NB4 (cell line): ENCODE measurements around the gene KATNB1.

Experiments used
- DNase-seq: peaks from one replicate; pipeline ENCODE4 v3.0.0; 2010; ENCODE audit warnings: low read depth
- H3K4me3 ChIP-seq: one replicate; pipeline ENCODE4 v1.5.1; 2011; ENCODE audit warnings: mild to moderate bottlenecking, low read depth, low read length, moderate library complexity
- CTCF ChIP-seq: IDR thresholded peaks from one replicate; pipeline ENCODE4 v1.5.1; 2012; ENCODE audit warnings: low read depth, low read length
- MYC ChIP-seq: IDR thresholded peaks from 2 replicates; pipeline ENCODE4 v1.6.1; 2011; ENCODE audit warnings: low read depth, low read length
- POLR2A ChIP-seq: IDR thresholded peaks from 2 replicates; pipeline ENCODE4 v1.6.1; 2011; ENCODE audit warnings: mild to moderate bottlenecking; ENCODE audit not compliant: insufficient read length; ENCODE audit errors: extremely low read depth
- TF ChIP-seq, protein P1 (sequence below): IDR thresholded peaks from 2 replicates; pipeline ENCODE4 v1.6.1; 2011; ENCODE audit warnings: low read depth, low read length

KATNB1 gene

DNA sequence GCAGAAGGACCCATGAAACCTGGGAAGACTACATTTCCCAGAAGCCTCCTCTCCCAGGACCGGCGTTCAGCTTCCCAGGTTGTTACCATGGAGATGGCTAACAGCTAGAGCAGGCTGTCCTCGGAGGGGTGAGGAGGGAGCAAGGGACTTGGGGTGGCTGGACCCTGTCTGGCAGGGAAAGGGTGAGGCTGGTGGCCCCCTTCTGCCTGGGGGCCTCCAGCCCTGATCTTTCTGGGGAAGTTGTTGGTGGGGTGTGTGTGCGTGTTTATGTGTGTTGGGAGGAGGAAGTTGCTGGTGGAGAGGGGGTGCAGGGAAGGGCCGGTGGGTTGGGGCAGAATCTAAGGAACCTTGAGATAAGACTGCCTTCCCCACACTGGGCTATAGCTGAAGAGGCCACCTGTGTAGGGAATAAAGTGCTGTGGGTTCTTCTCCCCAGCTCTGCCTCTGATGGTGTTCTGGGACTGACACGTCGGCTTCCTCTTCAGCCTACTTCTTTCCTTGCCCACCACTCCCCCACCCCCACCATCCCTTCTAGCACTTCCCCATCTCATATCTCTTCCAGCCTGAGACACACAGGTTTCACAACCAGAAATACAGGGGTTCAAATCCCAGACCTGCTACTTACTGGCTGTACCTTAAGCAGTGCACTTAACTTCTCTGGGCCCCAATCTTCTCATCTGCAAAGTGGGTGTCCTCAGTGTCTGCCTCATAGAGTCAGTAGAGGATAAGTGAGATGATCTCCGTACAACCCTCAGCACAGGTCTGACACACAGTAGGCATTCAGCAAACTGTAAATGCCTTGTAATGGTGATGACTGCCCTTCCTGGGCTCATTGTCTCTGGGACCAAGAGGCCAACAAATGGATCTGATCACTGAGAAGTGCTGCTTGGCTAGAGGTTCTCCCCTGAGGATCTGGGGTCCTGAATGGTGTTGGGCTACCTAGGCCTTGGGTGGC is 40.6 kb upstream of the KATNB1 start, which contains the start of gene DRC7:
Gene DRC7 (plus strand): TSS at position 82 of the 955 bp plus-strand sequence. CDS start 3,144 bp downstream, outside the sequence.
- no peak for TF ChIP-seq POLR2A
- TF ChIP-seq MYC = no peak; the same call in 1 of the 2 replicates
- TF ChIP-seq, protein P1, sequence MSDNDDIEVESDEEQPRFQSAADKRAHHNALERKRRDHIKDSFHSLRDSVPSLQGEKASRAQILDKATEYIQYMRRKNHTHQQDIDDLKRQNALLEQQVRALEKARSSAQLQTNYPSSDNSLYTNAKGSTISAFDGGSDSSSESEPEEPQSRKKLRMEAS = peak; percentile 19; the same call in 1 of the 2 replicates
- peak within 1 kb of the TSS; percentile 56 for H3K4me3 ChIP-seq

DNA sequence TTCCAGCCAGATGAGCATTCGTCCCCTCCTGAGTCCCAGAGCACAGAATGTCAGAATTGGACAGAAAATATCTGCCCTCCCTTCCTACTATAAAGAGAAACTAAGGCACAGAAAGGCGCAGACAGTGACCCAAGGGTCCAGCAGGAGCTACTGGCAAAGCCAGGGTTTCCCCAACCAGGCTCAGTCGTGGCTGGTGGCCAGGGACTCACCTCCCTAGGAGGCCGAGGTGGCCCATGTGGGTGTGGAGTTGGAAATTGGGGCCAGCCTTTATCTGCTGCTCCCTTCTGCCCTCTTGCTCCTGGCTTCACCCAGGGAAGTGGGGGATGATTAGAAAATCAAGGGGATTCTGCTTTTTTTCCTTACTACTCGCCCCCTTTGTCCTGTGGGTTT is 39.9 kb upstream of the KATNB1 start:
- DNase-seq = no peak
- H3K4me3 ChIP-seq = no peak overlapping the region
- TF ChIP-seq, protein P1 = no peak
- TF ChIP-seq POLR2A (no peak), CTCF (no peak), MYC (no peak)

More for the DNA sequence above, 40.6 kb upstream of the KATNB1 start, which contains the start of gene DRC7:
- DNase-seq = peak; percentile 92

DNA sequence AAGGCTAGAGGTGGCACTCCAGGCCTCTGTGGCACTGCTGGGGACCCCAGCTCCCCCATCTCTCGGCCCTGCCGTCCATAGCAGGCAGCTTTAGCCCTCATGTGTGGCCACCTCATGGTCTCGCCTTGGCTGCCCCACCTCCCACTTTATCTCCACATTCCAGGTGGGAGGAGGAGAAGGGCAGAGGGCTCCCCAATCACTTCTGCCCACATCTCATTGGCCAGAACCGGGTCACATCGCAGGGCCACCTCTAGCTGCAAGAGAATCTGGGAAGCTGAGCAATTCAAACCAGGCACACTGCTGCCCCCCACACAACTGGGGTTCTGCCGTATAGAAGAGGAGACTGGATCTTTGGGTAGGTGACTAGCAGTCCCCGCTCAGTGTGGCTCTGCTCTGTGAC is 39.3 kb upstream of the KATNB1 start:
- TF ChIP-seq CTCF = no peak
- TF ChIP-seq POLR2A = no peak
- TF ChIP-seq MYC = no peak
- TF ChIP-seq, protein P1 = no peak
- no peak overlapping the region for H3K4me3 ChIP-seq
- no peak for DNase-seq

DNA sequence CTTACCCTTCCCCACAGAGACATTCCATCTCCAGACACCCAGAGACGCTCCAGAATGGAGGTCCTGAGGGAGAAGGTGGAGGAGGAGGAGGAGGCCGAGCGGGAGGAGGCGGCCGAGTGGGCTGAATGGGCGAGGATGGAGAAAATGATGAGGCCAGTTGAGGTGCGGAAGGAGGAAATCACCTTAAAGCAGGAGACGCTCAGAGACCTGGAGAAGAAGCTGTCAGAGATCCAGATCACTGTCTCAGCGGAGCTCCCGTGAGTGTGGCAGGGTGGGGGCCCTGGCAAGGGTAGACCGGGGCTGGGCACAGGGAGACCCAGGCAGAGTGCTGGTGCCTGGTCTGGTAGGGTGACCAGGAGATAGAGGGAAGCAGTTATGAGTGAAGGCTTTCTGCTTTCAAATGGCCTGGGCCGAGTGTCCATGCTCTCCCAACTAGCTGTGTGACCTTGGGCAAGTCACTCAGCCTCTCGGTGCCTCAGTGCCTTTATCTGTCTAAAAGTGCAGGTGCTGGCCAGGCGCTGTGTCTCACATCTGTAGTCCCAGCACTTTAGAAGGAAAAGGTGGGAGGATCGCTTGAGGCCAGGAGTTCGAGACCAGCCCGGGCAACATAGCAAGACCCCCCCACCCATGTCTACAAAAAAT is 37.6 kb upstream of the KATNB1 start:
- TF ChIP-seq POLR2A (no peak), CTCF (no peak), MYC (no peak)
- TF ChIP-seq, protein P1 = no peak
- no peak overlapping the region for H3K4me3 ChIP-seq
- DNase-seq = no peak

DNA sequence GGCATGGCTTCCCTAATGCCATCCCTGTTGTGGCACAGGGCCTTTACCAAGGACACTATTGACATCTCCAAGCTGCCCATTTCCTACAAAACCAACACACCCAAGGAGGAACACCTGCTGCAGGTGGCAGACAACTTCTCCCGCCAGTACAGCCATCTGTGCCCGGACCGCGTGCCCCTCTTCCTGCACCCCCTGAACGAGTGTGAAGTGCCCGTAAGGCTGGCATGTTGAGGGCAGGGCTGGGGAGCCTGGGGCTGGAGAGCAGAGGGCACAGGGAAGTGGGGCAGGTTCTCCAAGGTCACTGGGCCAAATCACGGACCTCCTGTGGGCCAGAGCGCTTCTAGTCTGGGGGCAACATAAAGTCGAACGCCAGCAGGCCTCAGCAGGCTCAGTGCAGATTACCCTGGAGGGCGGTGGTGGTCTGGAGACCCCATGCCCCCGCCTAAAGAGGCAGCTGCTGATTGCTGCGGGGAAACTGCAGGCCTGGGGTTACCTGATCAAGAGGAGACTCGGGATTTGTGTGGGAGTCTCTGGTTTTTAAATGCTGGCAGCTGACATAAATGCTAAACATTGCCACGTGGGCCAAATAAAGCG is 36.7 kb upstream of the KATNB1 start:
- H3K4me3 ChIP-seq = no peak overlapping the region
- TF ChIP-seq CTCF (no peak), POLR2A (no peak), MYC (no peak)
- TF ChIP-seq, protein P1 = no peak
- DNase-seq = no peak

- H3K4me3 ChIP-seq = no peak overlapping the region
- no peak for TF ChIP-seq MYC
- TF ChIP-seq CTCF = no peak
- TF ChIP-seq, protein P1 = no peak
- no peak for TF ChIP-seq POLR2A
- DNase-seq = no peak
Observed at GRCh38 chr16:57699481-57699880, 36.1 kb upstream of the KATNB1 start.
